ENCODE data around the gene SMG9. TPM values are rescaled to one million over a fixed set of nuclear protein-coding genes. Genes with fewer than 3 reads are reported as not detected.

SMG9 gene
- total RNA-seq, 1 donor from 2014 or later = 22.1 TPM

DNA sequence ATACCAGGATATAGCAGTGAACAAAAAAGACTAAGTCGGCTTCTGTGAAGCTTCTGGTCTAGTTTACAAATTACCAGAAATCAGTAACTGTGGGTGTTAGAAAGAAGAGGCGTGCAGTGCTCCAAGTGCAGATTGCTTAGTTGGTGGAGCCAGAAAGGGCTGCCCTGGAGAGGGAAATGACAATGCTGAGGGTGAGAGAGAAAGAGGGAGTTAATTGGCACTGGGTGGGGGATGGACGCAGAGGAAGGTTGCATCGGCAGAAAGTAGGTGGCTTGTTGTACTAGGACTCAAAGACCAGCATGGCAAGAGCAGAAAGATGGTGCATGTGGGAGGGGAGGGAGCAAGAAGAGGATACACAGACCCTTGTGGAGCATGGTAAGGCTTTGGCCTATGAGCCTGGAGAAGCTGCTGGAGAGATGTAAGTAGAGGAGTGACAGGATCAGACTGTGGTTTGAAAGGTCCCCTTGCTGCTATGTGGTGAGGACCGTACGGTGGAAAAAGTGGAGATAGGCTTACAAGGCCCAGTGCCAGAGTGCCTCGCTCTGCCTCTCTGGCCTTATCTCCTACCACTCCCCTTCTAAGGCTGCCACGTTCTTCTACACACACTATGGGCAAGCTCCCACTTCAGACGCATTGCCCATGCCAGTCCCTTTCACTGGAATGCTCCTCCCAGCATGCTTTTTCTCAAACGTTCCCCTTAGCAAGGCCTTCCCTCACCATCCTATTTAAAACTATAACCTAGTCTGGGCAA is 13.5 kb downstream of the SMG9 start:
- no peak for DNase-seq (ENCODE audit: low read depth)
- TF ChIP-seq, protein P1, sequence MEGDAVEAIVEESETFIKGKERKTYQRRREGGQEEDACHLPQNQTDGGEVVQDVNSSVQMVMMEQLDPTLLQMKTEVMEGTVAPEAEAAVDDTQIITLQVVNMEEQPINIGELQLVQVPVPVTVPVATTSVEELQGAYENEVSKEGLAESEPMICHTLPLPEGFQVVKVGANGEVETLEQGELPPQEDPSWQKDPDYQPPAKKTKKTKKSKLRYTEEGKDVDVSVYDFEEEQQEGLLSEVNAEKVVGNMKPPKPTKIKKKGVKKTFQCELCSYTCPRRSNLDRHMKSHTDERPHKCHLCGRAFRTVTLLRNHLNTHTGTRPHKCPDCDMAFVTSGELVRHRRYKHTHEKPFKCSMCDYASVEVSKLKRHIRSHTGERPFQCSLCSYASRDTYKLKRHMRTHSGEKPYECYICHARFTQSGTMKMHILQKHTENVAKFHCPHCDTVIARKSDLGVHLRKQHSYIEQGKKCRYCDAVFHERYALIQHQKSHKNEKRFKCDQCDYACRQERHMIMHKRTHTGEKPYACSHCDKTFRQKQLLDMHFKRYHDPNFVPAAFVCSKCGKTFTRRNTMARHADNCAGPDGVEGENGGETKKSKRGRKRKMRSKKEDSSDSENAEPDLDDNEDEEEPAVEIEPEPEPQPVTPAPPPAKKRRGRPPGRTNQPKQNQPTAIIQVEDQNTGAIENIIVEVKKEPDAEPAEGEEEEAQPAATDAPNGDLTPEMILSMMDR (IDR thresholded peaks at IDR 0.05; ENCODE audit: insufficient read depth, low read length, poor library complexity, severe bottlenecking) = no peak
- peaks cover 3% of the 10 kb centered on the region for H3K36me3 ChIP-seq (ENCODE audit: control insufficient read depth, insufficient read depth, low read length)
- no peaks in the 10 kb centered on the region for H3K27me3 ChIP-seq (ENCODE audit: control insufficient read depth, insufficient read depth, low read length)
- H3K4me3 ChIP-seq (ENCODE audit: low read depth, low read length) = no peak overlapping the region

DNA sequence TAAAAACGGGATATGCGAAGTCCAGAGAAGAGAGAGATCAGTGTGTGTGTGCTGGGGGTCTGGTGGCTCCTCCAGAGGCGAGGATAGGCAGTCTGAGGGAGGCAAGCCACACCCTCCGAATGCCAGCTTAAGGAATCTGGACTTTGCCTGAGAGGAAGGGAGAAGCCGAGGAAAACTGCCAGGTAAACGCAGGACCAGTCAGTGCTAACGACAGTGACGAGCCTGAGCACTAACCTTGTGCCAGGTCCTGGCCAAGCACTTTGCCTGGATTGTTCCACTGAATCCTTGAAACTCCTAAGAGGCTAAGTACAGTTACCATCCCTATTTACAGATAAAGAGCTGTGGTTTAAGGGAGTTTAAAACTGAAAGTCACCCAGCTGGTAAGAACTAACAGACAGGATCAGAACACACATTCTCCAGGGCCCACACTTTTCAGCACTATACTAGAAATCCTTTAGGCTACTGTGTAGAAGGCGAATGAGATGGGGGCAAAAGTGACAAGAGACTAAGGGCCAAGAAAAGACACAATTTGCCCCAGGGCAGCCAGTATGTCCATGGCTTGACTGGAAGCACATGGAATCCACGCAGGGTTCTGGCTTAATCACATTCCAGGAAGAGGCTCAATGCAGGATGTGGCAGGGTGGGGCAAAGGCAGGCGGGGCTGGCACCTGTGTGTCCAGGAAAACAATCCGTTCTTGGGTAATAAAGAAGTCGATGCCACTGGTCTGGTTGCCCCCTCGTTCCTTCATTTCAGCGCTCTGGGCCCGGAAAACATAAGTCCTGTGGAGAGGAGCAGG is 15.1 kb downstream of the SMG9 start:
- H3K36me3 ChIP-seq (ENCODE audit: control insufficient read depth, insufficient read depth, low read length) = peaks cover 1% of the 10 kb centered on the region
- TF ChIP-seq, protein P1 (IDR thresholded peaks at IDR 0.05; ENCODE audit: insufficient read depth, low read length, poor library complexity, severe bottlenecking) = no peak
- DNase-seq (ENCODE audit: low read depth) = no peak
- no peak overlapping the region for H3K4me3 ChIP-seq (ENCODE audit: low read depth, low read length)
- no peaks in the 10 kb centered on the region for H3K27me3 ChIP-seq (ENCODE audit: control insufficient read depth, insufficient read depth, low read length)

DNA sequence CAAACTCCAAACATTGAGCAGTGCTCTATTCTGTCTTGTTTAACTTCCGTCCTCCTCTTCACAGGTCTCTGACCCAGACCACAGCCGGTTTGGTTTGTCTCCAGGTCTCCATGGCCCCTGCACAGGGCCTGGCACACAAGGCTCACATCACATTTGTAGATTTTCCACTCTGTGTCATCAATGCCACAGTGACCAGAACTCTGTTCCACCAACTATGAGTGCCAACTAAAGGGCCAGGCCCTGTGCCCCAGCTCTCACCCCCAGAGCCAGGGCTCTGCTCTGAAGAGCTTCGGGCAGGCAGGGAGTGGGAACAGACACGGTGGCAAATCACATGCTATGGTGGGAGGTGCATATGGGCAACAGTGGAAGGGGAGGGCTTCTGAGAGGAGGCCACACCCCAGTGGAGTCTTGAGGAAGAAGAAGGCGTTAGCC is 16.0 kb downstream of the SMG9 start:
- no peaks in the 10 kb centered on the region for H3K36me3 ChIP-seq (ENCODE audit: control insufficient read depth, insufficient read depth, low read length)
- TF ChIP-seq, protein P1 (IDR thresholded peaks at IDR 0.05; ENCODE audit: insufficient read depth, low read length, poor library complexity, severe bottlenecking) = no peak

DNA sequence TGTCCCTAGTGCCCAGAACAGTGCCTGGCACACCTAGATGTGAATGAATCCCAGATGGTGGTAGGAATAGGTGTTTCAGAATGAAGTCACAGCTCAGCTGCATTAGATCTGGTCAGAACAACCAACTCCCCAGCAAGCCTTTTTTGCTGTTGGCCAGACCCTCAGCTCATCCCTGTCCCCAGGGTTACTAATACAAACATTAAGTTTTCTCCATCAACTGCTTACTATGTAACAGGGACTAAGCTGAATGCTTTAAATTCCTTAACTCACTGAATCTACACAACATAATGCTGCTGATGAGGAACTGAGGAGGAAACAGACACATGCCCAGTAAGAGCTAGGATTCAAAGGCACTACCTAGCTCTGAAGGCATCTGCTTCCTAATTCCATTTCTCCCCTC is 18.8 kb downstream of the SMG9 start:
- Histone ChIP-seq H3K4me3 (ENCODE audit: low read depth, low read length) (no peak overlapping the region), H3K36me3 (ENCODE audit: control insufficient read depth, insufficient read depth, low read length) (peaks cover 2% of the 10 kb centered on the region), H3K27me3 (ENCODE audit: control insufficient read depth, insufficient read depth, low read length) (no peaks in the 10 kb centered on the region)
- TF ChIP-seq, protein P1 (IDR thresholded peaks at IDR 0.05; ENCODE audit: insufficient read depth, low read length, poor library complexity, severe bottlenecking) = no peak
- no peak for DNase-seq (ENCODE audit: low read depth)

More for the DNA sequence above, 16.0 kb downstream of the SMG9 start:
- no peaks in the 10 kb centered on the region for H3K27me3 ChIP-seq (ENCODE audit: control insufficient read depth, insufficient read depth, low read length)
- no peak for DNase-seq (ENCODE audit: low read depth)
- no peak overlapping the region for H3K4me3 ChIP-seq (ENCODE audit: low read depth, low read length)

DNA sequence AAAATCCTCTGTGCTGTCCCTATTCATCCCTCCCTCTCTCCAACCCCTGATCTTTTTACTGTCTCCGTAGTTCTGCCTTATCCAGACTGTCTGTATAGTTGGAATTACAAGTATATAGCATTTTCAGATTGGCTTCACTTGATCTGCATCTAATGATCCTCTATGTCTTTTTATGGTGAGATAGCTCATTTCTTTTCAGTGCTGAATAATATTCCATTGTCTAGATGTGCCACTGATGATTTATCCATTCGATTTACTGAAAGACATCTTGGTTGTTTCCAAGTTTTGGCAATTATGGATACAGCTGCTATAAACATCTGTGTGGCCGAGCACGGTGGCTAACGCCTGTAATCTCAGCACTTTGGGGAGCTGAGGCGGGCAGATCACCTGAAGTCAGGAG is 19.7 kb downstream of the SMG9 start:
- DNase-seq (ENCODE audit: low read depth) = no peak
- Histone ChIP-seq H3K36me3 (ENCODE audit: control insufficient read depth, insufficient read depth, low read length) (peaks cover 2% of the 10 kb centered on the region), H3K27me3 (ENCODE audit: control insufficient read depth, insufficient read depth, low read length) (no peaks in the 10 kb centered on the region), H3K4me3 (ENCODE audit: low read depth, low read length) (no peak overlapping the region)
- TF ChIP-seq, protein P1 (IDR thresholded peaks at IDR 0.05; ENCODE audit: insufficient read depth, low read length, poor library complexity, severe bottlenecking) = no peak
